K562 (cell line): ENCODE data around the gene KCTD15.

Experiments
- CEBPB ChIP-seq: fragments of 450-650 bp; IDR thresholded peaks from 2 replicates; pipeline ENCODE4 v1.6.1; 2016; ENCODE audit warnings: missing genetic modification characterization, missing compliant biosample characterization
- MAFF ChIP-seq: IDR thresholded peaks from 2 replicates; pipeline ENCODE4 v1.6.1; 2012; ENCODE audit warnings: low read length, improper control_type of control experiment
- POLR2A ChIP-seq: fragments of 450-650 bp; conservative IDR thresholded peaks from 2 replicates; pipeline ENCODE4 v1.6.1; 2016
- SRSF9 ChIP-seq: fragments of 200-400 bp; formaldehyde crosslinking; IDR thresholded peaks from 2 replicates; pipeline ENCODE4 v1.6.1; 2017; ENCODE audit warnings: low read depth, low read length, borderline replicate concordance
- ZFPM2 ChIP-seq: fragments of 250-450 bp; sonication (Bioruptor Pico); IDR thresholded peaks from 2 replicates; pipeline ENCODE4 v1.5.1; 2022; ENCODE audit warnings: mild to moderate bottlenecking
- ZNF274 ChIP-seq: IDR thresholded peaks from 2 replicates; pipeline ENCODE4 v1.6.1; 2011; ENCODE audit warnings: low read depth, mild to moderate bottlenecking, low read length, moderate library complexity, borderline replicate concordance
- TF ChIP-seq, protein P1 (sequence below): sonication (generic); formaldehyde crosslinking; IDR thresholded peaks from 2 replicates; pipeline ENCODE4 v1.5.0; 2020; ENCODE audit warnings: missing genetic modification reagents

- TF ChIP-seq, protein P1, sequence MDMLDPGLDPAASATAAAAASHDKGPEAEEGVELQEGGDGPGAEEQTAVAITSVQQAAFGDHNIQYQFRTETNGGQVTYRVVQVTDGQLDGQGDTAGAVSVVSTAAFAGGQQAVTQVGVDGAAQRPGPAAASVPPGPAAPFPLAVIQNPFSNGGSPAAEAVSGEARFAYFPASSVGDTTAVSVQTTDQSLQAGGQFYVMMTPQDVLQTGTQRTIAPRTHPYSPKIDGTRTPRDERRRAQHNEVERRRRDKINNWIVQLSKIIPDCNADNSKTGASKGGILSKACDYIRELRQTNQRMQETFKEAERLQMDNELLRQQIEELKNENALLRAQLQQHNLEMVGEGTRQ (CRISPR knock-in tag) = no peak
- TF ChIP-seq CEBPB (tag) = no peak
- no peak for TF ChIP-seq ZFPM2 (CRISPR knock-in tag)
- no peak for TF ChIP-seq ZNF274
- TF ChIP-seq MAFF = no peak
- TF ChIP-seq SRSF9 = no peak
- no peak for TF ChIP-seq POLR2A
Measured at GRCh38 chr19:33841685-33842084, 45.0 kb downstream of the KCTD15 start.
